GM12891 (cell line): ENCODE measurements around the gene TRAPPC1.
A peak's percentile ranks its signal among the peaks of the same experiment; 100 is the strongest.

ENCODE experiments used
- DNase-seq: peaks from one replicate; pipeline ENCODE4 v3.0.0; 2011; ENCODE audit warnings: low spot score; ENCODE audit not compliant: insufficient read length
- FAIRE-seq: peaks from 2 replicates; lab custom pipeline; 2011; peaks lifted over from hg19 to GRCh38; lab: Jason Lieb, UNC
- PAX5 ChIP-seq: IDR thresholded peaks from 2 replicates; pipeline ENCODE4 v1.6.1; 2011; ENCODE audit warnings: low read length, moderate library complexity, mild to moderate bottlenecking; ENCODE audit not compliant: insufficient read depth, severe bottlenecking
- POLR2A ChIP-seq: IDR thresholded peaks from 2 replicates; pipeline ENCODE4 v1.6.1; 2011; ENCODE audit warnings: low read depth, low read length, control low read depth
- POLR2AphosphoS5 ChIP-seq: IDR thresholded peaks from 2 replicates; pipeline ENCODE4 v1.6.1; 2011; ENCODE audit warnings: low read depth, low read length, control low read depth
- POU2F2 ChIP-seq: IDR thresholded peaks from 2 replicates; pipeline ENCODE4 v1.6.1; 2011; ENCODE audit warnings: low read depth, mild to moderate bottlenecking, control low read depth, low read length, moderate library complexity
- SPI1 ChIP-seq: IDR thresholded peaks from 2 replicates; pipeline ENCODE4 v1.6.1; 2011; ENCODE audit warnings: low read depth, low read length, control low read depth
- TAF1 ChIP-seq: IDR thresholded peaks from 2 replicates; pipeline ENCODE4 v1.6.1; 2011; ENCODE audit warnings: low read depth, low read length, control low read depth

The TRAPPC1 gene

GRCh38 chr17:7887482-7888183, 44.1 kb downstream of the TRAPPC1 start:
- TF ChIP-seq SPI1 (no peak), TAF1 (no peak), POLR2A (no peak), POLR2AphosphoS5 (no peak), PAX5 (no peak), POU2F2 (no peak)
- DNase-seq (peak; percentile 73), FAIRE-seq (peak; percentile 96)

GRCh38 chr17:7887038-7887481, 44.7 kb downstream of the TRAPPC1 start:
- FAIRE-seq: no peak
- no peak for DNase-seq
- TF ChIP-seq POU2F2: no peak
- TF ChIP-seq PAX5: no peak

GRCh38 chr17:7886227-7887037, 45.3 kb downstream of the TRAPPC1 start:
- TF ChIP-seq TAF1 (no peak), POLR2AphosphoS5 (no peak), POLR2A (no peak), PAX5 (no peak), POU2F2 (no peak; the same call in 1 of the 2 replicates), SPI1 (no peak)
- DNase-seq: no peak
- FAIRE-seq: peak; percentile 71

- TF ChIP-seq TAF1: peak; percentile 47; the same call in 1 of the 2 replicates
- no peak; the same call in none of the 2 replicates for TF ChIP-seq POLR2A
- TF ChIP-seq POLR2AphosphoS5: 0 out of 2 replicates have a peak, but pooled peaks have one; percentile 31
- no peak for TF ChIP-seq PAX5
- TF ChIP-seq POU2F2: no peak
- no peak for TF ChIP-seq SPI1
- FAIRE-seq: peak; percentile 91
- peak; percentile 53 for DNase-seq
Measured at GRCh38 chr17:7885367-7886226, 46.1 kb downstream of the TRAPPC1 start.

GRCh38 chr17:7884581-7885366, 47.0 kb downstream of the TRAPPC1 start:
- FAIRE-seq: no peak
- no peak for DNase-seq
- no peak for TF ChIP-seq POU2F2
- no peak for TF ChIP-seq SPI1
- TF ChIP-seq TAF1: no peak
- no peak for TF ChIP-seq PAX5
- TF ChIP-seq POLR2A: no peak
- TF ChIP-seq POLR2AphosphoS5: no peak

- TF ChIP-seq PAX5 (no peak), POLR2A (no peak), POU2F2 (no peak), TAF1 (no peak), POLR2AphosphoS5 (no peak), SPI1 (no peak)
- DNase-seq (no peak), FAIRE-seq (no peak)
Measured at GRCh38 chr17:7883781-7884386, 47.9 kb downstream of the TRAPPC1 start.

- no peak for TF ChIP-seq POU2F2
- no peak for TF ChIP-seq PAX5
- TF ChIP-seq POLR2AphosphoS5: no peak
- no peak for TF ChIP-seq SPI1
- TF ChIP-seq POLR2A: no peak
- no peak for DNase-seq
- peak; percentile 58 for FAIRE-seq
Measured at GRCh38 chr17:7882629-7883028, 49.1 kb downstream of the TRAPPC1 start.

- DNase-seq (no peak), FAIRE-seq (peak; percentile 70)
- TF ChIP-seq SPI1 (no peak), POLR2AphosphoS5 (no peak), PAX5 (no peak), POU2F2 (no peak), POLR2A (no peak), TAF1 (no peak)
Measured at GRCh38 chr17:7882068-7882467, 49.7 kb downstream of the TRAPPC1 start.
